ENCODE data around the gene PREX1.
"Not testable (repeated sequence)": the region's sequence is repeated elsewhere in the genome, so short reads cannot be mapped to it uniquely, and the experiment has no call there.

PREX1 gene

DNA sequence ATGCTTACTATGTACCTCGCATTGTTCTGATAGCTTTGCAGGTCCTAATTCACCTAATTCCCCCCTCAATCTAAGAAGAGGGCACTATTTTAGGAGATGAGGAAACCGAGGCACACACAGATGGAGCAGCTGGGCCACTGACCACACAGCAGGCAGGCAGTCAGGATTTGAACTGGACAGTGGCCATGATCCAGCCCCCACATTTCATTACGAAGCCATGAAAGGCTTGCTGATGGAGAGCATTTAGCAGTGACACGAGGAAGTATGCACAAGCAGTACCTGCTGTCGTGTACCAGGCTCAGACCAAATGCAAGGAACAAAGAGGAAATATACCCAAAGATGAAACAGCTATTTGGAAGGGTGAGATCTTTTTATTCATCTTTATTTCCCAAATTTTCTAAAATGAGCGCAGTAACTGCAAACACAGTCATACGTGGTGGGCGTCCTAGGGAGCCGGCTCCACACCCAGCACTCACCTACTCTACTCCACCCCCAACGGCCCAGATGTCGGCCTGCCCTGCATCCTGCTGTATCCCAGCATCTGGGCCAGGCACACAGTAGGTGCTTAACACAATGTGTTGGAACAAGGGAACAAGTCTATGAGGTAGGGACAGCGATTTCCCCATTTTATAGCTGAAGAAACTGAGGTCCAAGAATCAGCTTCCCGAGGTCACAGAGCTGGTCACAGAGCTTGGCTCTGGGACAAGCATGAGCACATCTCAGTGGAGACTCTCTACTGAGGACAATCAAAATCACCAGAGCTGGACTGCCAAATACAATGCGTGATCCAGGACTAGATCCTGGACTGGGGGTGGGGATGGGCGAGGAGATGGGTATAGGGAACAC, 15.0 kb downstream of the PREX1 start:
- DNase-seq (ENCODE audit: low read depth) = no peak

DNA sequence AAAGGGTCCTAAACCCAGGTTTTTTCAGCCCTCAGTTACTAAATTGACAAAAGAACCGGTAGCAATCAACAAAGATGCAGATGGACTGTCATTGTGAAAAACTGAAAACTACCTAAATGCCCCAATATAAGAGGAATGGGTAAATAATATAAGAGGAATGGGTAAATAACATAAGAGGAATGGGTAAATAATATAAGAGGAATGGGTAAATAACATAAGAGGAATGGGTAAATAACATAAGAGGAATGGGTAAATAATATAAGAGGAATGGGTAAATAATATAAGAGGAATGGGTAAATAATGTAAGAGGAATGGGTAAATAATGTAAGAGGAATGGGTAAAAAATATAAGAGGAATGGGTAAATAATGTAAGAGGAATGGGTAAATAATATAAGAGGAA, 15.7 kb downstream of the PREX1 start:
- DNase-seq (ENCODE audit: low read depth) = not testable (repeated sequence)

DNA sequence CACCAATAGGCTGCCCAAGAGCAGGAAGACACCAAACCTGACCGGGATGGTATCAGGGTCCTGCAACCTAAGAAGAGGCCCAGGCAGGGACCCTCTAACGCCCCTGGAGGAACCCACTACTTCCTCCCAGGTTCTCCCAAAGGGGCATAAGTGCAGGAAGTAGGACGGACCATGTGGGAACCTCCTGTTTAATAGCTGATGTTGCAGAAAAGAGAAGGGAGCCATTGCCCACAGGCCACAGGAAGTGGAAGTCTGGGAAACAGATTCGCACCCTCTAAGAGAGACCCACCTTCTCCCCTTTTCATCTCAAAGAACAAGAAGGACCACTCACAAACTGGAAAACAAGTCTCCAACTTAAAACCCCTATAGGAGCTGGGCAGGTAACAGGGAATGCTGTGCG, 18.1 kb downstream of the PREX1 start:
- DNase-seq (ENCODE audit: low read depth) = no peak

DNA sequence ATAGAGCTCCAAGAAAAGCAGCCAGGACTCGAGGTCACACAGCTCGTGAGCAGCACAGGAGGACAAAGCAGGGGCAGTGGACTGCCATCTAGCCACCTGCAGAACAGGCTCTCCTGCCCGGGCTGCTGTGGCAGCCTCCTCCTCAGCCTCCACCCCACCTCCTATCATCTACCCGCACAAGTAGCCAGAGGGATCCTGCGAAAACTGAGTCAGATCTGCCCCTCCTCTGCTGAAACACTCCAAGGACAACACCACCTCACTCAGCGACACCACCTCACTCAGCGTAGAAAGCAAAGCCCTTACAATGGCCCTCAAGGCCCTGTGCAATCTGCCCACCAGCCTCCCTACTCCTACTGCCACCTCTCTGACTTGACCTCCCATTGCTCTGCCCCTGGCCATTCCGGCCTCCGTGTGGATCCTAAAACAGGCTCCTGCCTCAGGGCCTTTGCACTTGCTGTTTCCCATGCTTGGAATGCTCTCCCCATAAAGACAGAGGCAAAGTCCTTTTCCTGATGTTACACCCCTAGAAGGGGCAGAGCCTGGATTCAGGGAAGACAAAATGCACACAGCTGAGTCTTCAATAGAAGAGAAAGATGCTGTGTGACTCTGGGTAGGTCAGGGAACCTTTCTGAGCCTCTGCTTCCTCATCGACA, 19.3 kb downstream of the PREX1 start:
- no peak for DNase-seq (ENCODE audit: low read depth)

DNA sequence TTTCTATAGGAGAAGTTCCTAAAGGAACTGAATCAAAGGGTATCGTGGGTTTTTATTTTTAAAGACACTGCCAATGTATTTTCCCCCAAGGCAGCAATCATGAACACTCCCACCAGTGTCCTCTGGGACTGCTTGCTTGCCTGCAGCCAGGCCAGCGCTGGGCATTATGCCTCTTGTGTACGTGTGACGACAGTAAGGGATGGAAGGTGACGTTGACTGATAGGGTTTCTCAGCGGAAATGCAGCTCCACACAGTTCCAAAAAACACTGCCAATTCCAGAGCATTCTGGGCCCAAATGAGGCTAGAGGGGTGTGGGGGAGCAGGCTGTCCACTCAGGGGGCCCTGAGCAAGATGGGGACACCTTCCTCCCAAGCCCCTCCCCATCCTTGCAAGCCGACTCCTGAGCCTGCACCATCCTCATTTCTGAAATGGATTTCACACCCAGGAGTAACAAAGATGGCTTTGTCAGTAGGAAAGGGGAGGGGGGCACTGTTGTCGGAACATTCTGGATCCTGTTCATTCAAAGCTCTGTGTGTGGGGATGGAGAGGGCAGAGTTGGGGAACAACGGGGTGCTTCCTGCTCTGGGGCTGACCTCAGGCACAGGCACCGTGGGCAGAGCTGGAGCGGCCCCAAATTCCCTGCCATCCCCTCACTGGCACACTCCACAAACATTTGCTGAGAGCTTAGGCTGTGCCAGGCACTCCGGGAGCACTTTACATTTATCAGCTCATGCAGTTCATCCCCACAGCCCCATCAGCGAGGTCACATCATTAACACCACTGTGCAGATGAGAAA, 20.0 kb downstream of the PREX1 start:
- DNase-seq (ENCODE audit: low read depth) = no peak

DNA sequence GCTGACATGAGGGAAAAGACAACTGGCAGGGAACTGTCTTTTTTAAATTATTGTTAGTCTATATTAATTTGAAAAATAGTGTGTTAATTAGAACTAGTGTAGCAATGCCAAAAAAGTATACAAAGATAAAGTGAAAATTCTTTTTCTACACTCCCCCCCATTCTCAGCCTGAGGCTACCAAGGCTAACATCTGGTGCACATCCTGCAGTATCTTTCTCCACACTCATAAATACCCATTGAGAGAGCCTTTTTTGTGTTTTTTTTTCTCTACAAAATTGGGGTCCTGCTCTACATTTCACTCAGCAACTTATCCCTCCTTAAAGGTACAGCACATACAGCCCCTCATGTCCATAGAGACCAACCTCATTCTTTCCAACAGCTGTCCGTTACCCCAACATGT, 20.7 kb downstream of the PREX1 start:
- no peak for DNase-seq (ENCODE audit: low read depth)

DNA sequence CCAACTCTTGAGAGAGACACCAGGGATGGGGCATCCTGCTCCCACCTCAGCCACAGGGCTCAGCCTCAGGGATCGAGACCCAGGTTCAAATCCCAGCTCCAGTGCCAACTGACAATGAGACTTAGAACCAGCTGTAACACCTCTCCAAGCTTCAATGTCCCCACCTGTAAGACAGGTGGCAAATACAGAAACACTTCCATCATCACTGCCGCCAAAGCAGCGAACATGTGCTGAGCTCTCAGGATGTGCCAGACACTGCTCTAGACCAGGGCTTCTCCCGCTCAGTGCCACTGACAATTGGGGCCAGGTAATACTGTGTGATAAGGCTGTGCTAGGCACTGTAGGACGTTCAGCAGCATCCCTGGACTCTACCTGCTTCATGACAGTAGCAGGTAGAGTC, 22.1 kb downstream of the PREX1 start:
- no peak for DNase-seq (ENCODE audit: low read depth)

DNA sequence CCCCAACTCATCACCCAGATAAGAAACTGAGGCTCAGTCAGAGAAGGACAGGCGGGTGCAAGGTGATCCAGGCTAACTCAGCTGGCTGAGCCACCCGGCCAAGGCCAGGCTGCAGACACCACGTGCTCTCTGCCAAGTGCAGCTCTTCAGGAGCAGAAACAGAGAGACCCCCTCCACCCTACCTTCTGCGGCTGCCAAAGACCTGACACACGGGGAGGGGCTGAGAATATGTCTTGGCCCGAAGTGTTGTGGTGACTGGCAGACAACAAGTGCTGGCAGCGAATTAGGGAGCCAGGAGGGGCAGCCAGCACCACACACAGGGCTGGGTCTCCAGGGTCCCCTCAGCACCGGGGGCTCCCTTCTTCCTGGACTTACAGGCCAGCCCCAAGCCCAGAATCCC, 22.5 kb downstream of the PREX1 start:
- DNase-seq (ENCODE audit: low read depth) = no peak

DNA sequence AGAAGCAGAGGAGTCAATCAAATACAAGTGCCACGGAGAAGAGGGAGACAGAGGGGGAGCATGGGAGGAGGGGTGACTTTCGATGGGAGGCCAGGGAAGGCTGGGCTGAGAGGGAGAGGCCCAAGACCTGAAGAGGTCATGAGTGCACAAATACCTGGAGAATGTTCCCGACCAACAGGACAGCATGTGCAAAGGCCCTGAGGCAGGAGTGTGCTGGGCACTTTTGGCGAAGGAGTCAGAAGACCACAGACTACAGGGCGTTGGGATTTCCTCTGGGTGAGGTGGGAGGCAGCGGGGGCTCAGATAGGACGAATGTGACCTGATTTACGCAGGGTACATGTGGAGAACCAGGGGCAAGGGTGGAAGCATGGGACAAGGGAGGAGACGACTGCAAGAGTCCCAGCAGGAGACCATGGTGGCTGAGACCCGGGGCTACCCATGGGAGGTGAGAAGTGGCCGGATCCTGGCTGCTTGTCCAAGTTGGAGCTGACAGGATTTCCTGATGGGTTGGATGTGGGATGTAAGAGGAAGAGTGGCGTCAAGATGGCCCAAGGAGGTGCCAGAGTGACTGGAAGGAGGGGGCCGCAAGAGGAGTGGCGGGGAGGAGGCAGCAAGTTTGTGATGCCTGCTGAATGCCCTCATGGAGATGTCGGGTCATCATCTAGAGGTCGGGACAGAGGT, 23.4 kb downstream of the PREX1 start:
- no peak for DNase-seq (ENCODE audit: low read depth)

DNA sequence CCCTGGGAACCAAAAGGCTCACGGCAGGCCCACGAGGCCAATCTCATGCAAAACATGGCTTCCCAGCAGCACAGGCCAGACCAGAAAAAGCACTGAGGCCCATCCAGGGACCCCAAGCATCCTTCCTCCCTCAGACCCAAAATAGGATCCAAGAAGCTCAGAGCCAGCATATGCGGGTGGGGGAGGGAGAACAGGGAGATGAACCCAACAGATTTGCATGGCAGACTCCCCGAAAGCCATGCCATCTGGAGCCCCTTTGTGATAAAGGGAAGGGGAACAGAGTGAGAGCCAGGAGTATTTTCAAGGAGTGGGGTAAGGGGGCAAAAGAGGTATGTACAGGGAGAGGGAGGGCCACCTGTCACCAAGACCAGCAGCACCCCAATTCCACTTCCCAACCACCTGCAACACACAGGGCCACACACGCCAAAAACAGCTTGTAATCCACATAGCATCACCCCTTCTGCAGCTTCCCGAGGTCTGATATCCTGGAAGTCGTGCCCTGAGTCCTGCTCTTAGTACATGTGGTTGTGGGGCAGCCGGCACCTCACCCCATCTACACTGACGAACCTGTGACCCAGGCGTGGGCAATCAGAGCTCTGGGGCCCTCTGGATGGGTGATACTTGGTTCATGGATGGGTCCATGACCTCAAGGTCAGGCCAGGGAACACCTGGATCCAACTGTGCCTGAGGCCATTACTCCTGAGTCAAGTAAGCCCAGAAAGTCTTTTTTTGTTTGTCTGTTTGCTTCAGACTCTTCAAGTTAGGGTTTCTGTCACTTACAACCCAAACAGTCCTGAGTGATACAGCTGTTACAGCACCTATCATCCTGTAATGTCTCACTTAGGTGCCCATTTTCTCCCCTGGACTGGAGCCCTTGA, 24.4 kb downstream of the PREX1 start:
- no peak for DNase-seq (ENCODE audit: low read depth)

DNA sequence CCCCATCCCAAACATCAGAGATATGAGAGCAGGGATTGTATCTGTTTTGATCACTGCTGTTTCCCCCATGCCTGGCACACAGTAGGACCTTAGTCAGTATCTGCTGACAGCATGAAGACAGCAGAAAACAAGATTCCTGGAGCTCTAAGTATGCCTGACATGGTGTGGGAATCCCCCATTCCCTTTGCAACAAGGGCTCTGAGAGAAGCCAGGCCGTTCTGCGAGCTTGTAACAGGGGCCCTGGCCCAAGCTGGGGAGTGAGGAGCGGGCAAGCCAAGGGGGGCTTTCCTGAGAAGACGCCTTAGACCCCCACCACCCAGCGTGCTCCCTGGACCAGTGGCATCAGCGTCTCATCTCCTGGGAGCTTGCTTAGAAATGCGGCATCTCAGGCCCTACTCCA, 25.2 kb downstream of the PREX1 start:
- no peak for DNase-seq (ENCODE audit: low read depth)

DNA sequence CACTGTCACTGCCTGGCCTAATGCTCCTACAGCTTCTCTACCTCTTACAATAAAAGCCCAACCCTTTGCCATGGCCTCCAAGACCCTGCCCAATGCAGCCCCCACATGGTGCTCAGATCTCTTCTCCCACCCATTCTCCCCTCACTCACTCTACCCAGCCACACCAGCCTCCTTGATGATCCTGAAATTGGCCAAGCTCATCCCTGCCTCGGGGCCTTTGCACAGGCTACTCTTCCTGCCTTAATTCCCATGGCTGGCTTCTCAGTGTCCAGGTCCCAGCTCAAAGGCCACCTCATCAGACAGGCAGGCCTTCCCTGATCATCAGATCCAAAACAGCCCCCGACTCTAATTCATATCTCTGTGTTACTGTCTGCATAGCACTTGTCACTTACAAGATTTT, 25.6 kb downstream of the PREX1 start:
- DNase-seq (ENCODE audit: low read depth) = no peak

DNA sequence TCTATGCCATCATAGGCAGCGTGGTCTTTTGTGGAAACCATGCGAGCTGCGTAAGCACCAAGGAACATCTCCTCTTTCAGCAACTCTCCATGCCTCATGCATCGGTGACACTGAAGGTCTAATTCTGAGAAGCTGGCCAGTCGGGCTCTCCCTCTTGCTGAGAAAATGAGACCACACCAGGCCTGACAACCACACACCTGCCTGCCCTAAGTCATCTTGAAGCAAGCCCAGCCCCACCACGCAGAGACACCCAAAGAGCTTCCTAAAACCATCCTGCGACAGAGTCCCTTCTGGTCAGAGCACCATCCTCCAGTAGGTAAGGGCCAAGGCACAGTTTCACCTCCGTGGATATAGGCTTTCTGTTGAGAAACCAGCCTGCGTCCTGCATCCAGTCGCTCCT, 26.6 kb downstream of the PREX1 start:
- no peak for DNase-seq (ENCODE audit: low read depth)

DNA sequence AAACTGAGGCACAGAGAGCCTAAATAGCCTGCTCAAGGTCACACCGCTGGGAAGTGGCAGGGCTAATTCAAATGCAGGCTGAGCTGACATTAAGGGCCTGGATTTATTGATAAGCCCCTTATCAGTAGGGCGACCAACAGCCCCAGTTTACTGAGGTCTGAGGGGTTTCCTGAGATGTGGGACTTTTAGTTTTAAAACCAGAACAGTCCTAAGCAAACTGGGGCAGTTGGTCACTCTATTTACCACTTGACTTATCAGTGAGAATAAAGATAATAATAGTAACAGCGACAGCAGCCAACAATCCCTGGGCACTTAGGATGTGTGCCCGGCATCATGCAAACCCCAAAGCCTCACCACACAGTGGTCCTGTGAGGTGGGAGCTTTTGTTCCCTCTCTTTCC, 27.6 kb downstream of the PREX1 start:
- no peak for DNase-seq (ENCODE audit: low read depth)

DNA sequence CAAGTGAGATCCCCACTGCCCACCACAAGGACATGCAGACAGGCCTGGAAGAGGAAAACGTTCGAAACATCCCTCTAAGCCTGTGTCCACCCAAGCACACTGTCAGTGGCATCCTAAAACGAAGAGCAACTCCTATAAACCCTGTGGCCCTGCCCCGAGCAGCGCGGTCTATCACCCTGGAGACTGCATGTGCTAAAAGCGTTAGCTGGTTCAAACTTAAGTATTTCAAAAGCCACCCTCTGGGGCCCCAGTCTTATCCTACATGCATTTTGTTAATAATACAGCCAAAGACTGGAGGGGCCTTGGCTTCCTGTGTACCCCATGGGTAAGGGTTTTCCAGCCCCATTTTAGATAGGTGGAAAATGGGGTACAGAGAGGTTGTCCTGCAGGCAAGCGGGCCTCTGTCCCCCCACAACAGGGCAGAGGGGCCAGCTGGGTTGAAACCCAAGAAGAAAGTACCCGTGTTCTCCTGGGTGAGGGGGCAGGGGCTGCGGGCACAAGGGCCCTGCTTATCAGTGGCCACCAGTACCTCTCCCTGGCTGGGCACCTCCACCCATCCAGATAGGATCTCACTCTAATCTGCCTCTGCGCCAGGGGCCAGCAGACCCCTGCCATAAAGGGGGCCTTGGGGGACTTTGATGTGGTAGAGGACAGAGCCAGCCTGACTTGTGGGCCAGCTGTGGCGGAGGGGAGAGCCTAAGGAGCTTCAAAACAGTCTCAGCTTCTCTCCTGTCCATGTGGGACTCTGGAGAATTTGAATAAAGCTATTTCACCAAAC, 28.3 kb downstream of the PREX1 start:
- DNase-seq (ENCODE audit: low read depth) = no peak

DNA sequence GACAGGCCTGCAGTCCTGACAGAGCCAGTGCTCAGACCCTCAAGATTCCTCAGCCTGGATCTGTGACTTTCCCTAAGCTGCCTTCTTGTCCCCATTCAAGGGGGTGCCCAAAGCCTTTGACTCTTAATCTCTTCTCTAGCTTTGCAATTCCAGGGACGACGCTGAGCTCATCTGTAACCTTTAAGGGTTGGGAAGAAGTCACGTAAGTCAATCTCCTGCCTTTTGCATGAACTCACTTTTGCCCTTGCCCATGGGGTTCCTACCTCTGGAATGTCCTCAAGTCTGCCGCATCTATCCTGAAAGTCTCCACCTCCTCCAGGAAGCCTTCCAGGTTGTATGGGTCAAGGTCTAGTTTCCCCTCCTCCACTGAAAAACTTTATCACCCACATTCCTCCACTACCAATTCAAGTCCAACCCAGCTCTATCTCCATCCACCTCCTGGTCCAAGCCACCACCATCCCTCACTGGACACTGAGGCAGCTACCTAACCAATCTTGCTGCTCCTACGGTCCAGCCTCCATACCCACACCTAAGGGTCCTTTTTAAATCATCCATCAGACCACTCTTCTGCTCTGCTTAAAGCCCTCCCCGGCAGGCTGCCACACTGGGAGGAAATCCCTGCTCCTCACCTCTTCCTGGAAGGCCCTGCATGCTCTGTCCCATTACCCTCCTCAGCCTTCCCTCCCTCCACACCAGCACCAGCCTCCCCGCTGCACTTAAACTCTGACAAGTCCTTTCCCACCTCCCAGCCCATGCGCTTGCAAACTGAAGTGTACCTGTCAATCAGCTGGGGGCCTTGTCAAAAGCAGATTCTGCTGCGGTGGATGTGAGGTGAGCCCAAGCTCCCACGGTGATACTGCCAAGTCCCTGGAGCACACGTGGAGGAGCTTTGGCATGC, 29.7 kb downstream of the PREX1 start:
- DNase-seq (ENCODE audit: low read depth) = no peak

DNA sequence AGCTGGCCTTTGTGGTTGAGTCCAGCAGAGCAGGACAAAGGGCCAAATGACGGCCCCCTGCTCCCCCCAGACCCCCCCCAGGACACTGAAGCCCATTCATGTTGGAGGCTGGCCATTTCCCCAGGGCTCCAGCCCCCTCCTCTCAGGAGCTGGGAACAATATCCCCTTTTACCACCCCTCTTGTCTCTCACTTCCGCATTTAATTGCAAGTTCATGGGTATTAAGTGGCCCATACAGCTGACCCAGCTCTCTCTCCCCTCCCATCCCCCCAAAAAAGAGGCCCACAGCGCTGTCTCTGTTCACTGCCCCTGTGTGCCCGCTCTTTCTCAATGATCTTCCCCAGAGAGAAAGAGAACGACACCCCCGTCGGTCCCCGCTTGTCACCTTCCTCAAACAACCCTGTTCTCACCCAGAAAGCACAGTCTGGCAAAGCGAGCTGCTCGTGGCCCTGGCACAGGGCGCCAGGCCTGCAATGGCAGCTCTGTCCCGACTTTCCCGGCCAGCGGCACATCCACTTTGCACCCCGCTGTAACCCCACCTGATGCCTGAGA, 30.4 kb downstream of the PREX1 start:
- DNase-seq (ENCODE audit: low read depth) = no peak

DNA sequence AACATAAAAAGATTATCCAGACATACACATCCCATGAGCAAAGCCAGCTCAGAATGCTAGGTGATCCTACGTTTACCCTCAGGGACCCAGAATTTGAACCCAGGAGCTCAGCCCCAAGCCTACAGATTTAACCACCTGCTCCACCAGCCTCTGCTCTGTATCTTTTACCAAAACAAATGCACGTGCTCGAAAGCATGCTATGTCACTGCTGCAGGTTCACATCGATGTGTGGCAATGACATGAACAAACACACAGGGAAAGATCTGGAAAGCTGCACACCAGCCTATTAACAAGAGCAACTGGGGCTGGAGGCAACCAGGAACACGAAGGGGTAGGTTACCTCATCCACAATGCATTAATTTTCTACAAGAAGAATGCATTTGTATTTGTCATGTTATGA, 32.1 kb downstream of the PREX1 start:
- no peak for DNase-seq (ENCODE audit: low read depth)

DNA sequence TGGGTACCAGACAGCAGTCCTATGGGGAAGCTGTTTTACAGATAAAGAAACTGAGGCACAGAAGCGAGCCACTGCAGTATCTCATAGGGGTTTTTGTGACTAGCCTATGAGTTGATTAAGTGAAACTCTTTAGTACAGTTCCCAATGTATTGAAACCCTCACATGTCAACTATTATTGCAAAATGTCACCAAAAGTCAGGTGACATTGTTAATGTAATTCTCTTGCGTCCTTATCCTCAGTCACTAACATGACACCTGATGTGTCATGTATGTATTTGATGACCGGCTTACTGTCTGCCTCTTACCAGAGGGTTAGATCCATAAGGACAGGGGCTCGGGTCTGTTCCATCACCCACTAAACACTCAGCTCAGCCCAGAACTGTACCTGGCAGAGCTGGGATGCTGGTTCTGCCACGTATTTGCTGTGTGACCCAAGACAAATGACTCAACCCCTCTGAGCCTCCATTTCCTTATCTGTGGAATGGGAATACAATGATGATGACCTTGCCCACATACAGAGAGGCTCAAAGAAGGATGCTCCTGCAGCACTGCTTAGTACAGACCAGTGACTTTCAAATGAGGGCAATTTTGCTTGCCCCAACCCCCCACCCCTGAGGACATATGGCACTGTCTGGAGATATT, 32.9 kb downstream of the PREX1 start:
- DNase-seq (ENCODE audit: low read depth) = no peak
